Measurements from ENCODE around the gene FAM43A. TPM values are rescaled to one million over a fixed set of nuclear protein-coding genes. Genes with fewer than 3 reads are reported as not detected.

Gene FAM43A
- total and polyA plus RNA-seq, 10 of the 15 experiments (the other 5 are each of a cell fraction or from before 2014, with no cell fraction given) = 0.27 to 5.0 (median 1.1) TPM

DNA sequence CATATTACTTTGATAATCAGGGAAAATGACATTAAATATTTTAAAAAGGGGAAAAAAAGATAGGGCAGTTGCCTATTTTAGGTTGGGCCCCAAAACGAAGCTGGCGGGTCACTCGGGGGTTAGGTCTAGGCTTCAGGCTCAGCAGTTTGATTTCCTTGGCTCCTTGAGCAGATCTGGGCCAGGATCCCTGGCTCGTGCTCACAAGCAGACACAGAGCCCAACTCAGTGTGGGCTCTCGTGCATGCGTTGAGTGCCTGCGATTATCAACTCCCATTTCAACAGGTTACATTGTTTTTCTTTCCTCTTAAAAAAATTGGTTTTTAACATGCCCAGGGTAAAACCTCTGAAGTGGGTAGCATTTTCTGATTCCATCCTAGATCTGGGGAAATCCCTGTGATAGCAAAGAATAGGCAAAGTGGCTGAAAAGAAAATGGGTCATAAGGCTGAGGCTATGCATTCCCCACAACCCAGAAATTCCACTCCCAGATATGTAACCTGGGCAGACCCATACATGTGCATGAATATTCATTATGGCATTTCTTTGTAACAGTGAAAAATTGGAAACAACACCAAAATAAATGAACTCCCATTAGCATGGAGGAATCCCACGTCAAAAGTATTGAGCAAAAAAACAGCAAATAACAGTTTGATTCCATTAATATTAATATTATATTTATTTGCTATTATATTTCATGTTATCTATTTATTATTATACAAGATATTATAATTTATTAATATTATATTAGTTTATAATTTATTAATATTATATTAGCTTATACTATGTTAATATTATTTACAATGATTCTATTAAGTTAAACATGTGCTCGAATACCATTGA is 27.8 kb downstream of the FAM43A start:
- Histone ChIP-seq H4K20me1 (ENCODE audit: control insufficient read depth, insufficient read depth) (no peaks in the 10 kb centered on the region), H3K79me2 (ENCODE audit: control insufficient read depth, insufficient read depth, low read length) (no peaks in the 10 kb centered on the region), H3K4me2 (ENCODE audit: control insufficient read depth, insufficient read depth) (no peak overlapping the region), H3K36me3 (ENCODE audit: control insufficient read depth in 2 of 2, insufficient read depth in 2 of 2, low read length in 1 of 2) (no peaks in the 10 kb centered on the region), H3K4me1 (ENCODE audit: control insufficient read depth, insufficient read depth, low read length) (no peaks in the 10 kb centered on the region), H3K4me3 (no peak overlapping the region), H2AFZ (ENCODE audit: control insufficient read depth, low read depth, low read length) (no peak overlapping the region), H3K9ac (ENCODE audit: control insufficient read depth, insufficient read depth, low read length) (no peak overlapping the region), H3K27me3 (replicated peaks in 1 of 2; ENCODE audit: control insufficient read depth in 2 of 2, insufficient read depth in 2 of 2, low read length in 1 of 2) (no peaks in the 10 kb centered on the region; a peak in 2 of 4 replicates), H3K9me3 (replicated peaks; ENCODE audit: control insufficient read depth, insufficient read depth, low read length) (no peaks in the 10 kb centered on the region), H3K27ac (ENCODE audit: control insufficient read depth, insufficient read depth) (no peak overlapping the region)
- POLR2A ChIA-PET = no interaction called here
- SMC1A ChIA-PET (ENCODE audit: uncharacterized antibody, unreplicated experiment) = no interaction called here
- WGBS (ENCODE audit: insufficient coverage, insufficient replicate concordance, low lambda C conversion rate, missing lambda C conversion rate) = 65% methylated on average over 9 of the region's 9 CpGs
- intact Hi-C loops (cut with micrococcal nuclease; ENCODE audit: unreplicated experiment) (no loop called here), in situ Hi-C loops (cut with MboI) (no loop called here)
- no TSS peak for BruUV-seq (replicated peaks)
- no peak for ATAC-seq
- RAD21 ChIA-PET (ENCODE audit: unreplicated experiment) = no interaction called here
- FAIRE-seq = no peak
- no peak for DNase-seq (ENCODE audit: low read depth, low spot score)
- CTCF ChIA-PET = no interaction called here
- TF ChIP-seq SUZ12 (IDR thresholded peaks at IDR 0.05; ENCODE audit: unreplicated experiment) (no peak), BMI1 (IDR thresholded peaks at IDR 0.05; ENCODE audit: borderline replicate concordance) (no peak), EP300 (IDR thresholded peaks at IDR 0.05; ENCODE audit: borderline replicate concordance in 1 of 2, control insufficient read depth in 1 of 2, low read depth in 2 of 2, low read length in 2 of 2) (no peak)

DNA sequence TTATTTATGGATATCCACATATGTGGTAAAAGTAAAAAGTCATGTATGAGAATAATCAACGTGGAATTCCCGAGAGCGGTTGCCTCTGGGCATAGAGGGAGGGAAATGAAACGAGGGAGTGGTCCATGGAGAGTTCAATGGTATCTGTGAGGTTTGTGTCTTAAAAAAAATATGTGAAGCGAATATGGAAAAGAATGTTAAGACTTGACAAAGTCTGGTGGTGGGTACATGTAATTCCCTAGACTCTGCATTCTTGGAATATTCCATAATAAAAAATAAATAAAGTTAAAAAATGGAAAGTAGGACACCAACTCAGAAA is 28.4 kb downstream of the FAM43A start:
- Histone ChIP-seq H3K9ac (ENCODE audit: control insufficient read depth, insufficient read depth, low read length) (no peak overlapping the region), H4K20me1 (ENCODE audit: control insufficient read depth, insufficient read depth) (no peaks in the 10 kb centered on the region), H3K4me1 (ENCODE audit: control insufficient read depth, insufficient read depth, low read length) (no peaks in the 10 kb centered on the region), H2AFZ (ENCODE audit: control insufficient read depth, low read depth, low read length) (no peak overlapping the region), H3K4me2 (ENCODE audit: control insufficient read depth, insufficient read depth) (no peak overlapping the region), H3K36me3 (ENCODE audit: control insufficient read depth in 2 of 2, insufficient read depth in 2 of 2, low read length in 1 of 2) (no peaks in the 10 kb centered on the region), H3K4me3 (no peak overlapping the region), H3K9me3 (replicated peaks; ENCODE audit: control insufficient read depth, insufficient read depth, low read length) (no peaks in the 10 kb centered on the region), H3K79me2 (ENCODE audit: control insufficient read depth, insufficient read depth, low read length) (no peaks in the 10 kb centered on the region), H3K27ac (ENCODE audit: control insufficient read depth, insufficient read depth) (no peak overlapping the region), H3K27me3 (replicated peaks in 1 of 2; ENCODE audit: control insufficient read depth in 2 of 2, insufficient read depth in 2 of 2, low read length in 1 of 2) (no peaks in the 10 kb centered on the region; a peak in 2 of 4 replicates)
- intact Hi-C loops (cut with micrococcal nuclease; ENCODE audit: unreplicated experiment) (no loop called here), in situ Hi-C loops (cut with MboI) (no loop called here)
- no TSS peak for BruUV-seq (replicated peaks)
- DNase-seq (ENCODE audit: low read depth, low spot score) = no peak
- ATAC-seq = no peak
- CTCF ChIA-PET = no interaction called here
- WGBS (ENCODE audit: insufficient coverage, insufficient replicate concordance, low lambda C conversion rate, missing lambda C conversion rate) = 49% methylated on average over 5 of the region's 5 CpGs
- RAD21 ChIA-PET (ENCODE audit: unreplicated experiment) = no interaction called here
- no peak for FAIRE-seq
- SMC1A ChIA-PET (ENCODE audit: uncharacterized antibody, unreplicated experiment) = no interaction called here
- POLR2A ChIA-PET = no interaction called here
- no peak for TF ChIP-seq TAF1 (IDR thresholded peaks at IDR 0.05; ENCODE audit: borderline replicate concordance, low read depth, low read length)
- TF ChIP-seq ZNF207 (IDR thresholded peaks at IDR 0.05; ENCODE audit: borderline replicate concordance) = no peak
- TF ChIP-seq, protein P1, sequence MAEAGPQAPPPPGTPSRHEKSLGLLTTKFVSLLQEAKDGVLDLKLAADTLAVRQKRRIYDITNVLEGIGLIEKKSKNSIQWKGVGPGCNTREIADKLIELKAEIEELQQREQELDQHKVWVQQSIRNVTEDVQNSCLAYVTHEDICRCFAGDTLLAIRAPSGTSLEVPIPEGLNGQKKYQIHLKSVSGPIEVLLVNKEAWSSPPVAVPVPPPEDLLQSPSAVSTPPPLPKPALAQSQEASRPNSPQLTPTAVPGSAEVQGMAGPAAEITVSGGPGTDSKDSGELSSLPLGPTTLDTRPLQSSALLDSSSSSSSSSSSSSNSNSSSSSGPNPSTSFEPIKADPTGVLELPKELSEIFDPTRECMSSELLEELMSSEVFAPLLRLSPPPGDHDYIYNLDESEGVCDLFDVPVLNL (IDR thresholded peaks at IDR 0.05; ENCODE audit: low read depth, low read length) = no peak
- no peak for TF ChIP-seq PML (IDR thresholded peaks at IDR 0.05; ENCODE audit: low read length)
- TF ChIP-seq, protein P2, sequence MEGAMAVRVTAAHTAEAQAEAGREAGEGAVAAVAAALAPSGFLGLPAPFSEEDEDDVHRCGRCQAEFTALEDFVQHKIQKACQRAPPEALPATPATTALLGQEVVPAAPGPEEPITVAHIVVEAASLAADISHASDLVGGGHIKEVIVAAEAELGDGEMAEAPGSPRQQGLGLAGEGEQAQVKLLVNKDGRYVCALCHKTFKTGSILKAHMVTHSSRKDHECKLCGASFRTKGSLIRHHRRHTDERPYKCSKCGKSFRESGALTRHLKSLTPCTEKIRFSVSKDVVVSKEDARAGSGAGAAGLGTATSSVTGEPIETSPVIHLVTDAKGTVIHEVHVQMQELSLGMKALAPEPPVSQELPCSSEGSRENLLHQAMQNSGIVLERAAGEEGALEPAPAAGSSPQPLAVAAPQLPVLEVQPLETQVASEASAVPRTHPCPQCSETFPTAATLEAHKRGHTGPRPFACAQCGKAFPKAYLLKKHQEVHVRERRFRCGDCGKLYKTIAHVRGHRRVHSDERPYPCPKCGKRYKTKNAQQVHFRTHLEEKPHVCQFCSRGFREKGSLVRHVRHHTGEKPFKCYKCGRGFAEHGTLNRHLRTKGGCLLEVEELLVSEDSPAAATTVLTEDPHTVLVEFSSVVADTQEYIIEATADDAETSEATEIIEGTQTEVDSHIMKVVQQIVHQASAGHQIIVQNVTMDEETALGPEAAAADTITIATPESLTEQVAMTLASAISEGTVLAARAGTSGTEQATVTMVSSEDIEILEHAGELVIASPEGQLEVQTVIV (IDR thresholded peaks at IDR 0.05; ENCODE audit: borderline replicate concordance, partially characterized antibody) = no peak
- TF ChIP-seq, protein P3, sequence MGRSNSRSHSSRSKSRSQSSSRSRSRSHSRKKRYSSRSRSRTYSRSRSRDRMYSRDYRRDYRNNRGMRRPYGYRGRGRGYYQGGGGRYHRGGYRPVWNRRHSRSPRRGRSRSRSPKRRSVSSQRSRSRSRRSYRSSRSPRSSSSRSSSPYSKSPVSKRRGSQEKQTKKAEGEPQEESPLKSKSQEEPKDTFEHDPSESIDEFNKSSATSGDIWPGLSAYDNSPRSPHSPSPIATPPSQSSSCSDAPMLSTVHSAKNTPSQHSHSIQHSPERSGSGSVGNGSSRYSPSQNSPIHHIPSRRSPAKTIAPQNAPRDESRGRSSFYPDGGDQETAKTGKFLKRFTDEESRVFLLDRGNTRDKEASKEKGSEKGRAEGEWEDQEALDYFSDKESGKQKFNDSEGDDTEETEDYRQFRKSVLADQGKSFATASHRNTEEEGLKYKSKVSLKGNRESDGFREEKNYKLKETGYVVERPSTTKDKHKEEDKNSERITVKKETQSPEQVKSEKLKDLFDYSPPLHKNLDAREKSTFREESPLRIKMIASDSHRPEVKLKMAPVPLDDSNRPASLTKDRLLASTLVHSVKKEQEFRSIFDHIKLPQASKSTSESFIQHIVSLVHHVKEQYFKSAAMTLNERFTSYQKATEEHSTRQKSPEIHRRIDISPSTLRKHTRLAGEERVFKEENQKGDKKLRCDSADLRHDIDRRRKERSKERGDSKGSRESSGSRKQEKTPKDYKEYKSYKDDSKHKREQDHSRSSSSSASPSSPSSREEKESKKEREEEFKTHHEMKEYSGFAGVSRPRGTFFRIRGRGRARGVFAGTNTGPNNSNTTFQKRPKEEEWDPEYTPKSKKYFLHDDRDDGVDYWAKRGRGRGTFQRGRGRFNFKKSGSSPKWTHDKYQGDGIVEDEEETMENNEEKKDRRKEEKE (IDR thresholded peaks at IDR 0.05) = no peak
- TF ChIP-seq NR2C2 (IDR thresholded peaks at IDR 0.05; ENCODE audit: borderline replicate concordance, control insufficient read depth, insufficient read length, low read depth) = no peak

Measured in GM12878 (cell line).